ENCODE results near the gene UBR4. TPM values are rescaled to one million over a fixed set of nuclear protein-coding genes. Genes with fewer than 3 reads are reported as not detected.

The UBR4 gene
- total RNA-seq, 1 donor from 2014 or later = 69.7 TPM

DNA sequence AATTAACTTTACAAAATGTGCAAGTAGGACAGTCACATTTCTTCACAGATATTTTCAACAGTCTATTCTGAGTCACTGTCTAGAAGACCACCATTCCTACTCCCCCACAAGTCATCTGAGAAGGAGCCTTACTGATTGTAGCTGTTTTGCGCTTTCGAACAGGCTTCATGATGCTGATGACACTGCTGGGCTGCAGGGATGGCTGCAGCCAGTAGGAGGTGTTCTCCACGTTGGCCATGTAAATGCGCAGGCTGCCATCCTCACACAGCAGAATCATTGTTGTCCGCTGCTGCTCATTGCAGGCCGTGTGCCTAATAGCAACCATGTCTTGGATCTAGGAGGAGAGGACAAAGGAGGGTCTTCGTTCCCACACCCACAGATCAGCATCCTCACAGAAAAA lies 56.9 kb downstream of the UBR4 start:
- FAIRE-seq = no peak
- no peak for DNase-seq (ENCODE audit: low spot score in 2 of 2)

DNA sequence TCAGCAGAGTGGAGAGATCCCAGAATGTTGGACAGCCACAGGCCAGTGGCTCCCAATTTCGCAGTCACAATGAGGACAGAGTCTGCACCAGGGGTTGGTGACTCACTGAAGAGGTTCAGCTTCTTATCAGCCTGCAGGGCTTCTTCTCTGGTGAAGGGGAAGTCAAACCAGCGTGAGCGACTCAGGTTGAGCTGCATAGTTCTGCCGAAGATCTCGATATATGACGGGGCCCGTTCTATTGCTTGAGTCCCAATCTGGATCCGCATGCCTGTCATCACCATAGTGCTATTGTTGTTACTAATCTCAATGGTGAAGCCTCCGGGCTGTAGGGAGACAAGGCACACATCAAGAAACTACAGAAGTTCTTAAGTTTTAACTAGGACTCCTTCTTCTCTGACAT lies 58.5 kb downstream of the UBR4 start:
- no peak for FAIRE-seq

DNA sequence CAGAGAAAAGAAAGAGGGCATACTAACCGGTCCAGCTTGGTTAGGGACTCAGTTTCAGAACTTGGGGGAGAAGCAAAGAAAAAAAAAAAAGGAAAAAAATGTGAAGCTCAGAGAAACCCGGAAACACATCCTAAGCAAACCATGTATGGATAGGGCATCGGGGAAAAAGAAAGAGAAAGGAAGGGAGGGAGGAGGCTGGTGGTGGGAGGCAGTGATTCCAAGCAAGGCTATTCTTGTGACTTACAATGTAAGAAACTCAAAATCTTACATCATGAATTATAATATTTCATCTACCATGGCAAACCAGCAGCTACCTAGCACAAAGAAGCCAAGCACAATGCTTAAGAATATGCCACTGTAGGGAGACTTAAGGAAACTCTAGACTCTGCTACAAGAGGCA lies 60.3 kb downstream of the UBR4 start:
- FAIRE-seq = no peak
- no peak for DNase-seq (ENCODE audit: low spot score in 2 of 2)

More for the DNA sequence above, 58.5 kb downstream of the UBR4 start:
- no peak for DNase-seq (ENCODE audit: low spot score in 2 of 2)

GRCh38 chr1:19140465-19140864 lies 69.6 kb downstream of the UBR4 start:
- FAIRE-seq = no peak
- DNase-seq (ENCODE audit: low spot score in 2 of 2) = no peak

DNA sequence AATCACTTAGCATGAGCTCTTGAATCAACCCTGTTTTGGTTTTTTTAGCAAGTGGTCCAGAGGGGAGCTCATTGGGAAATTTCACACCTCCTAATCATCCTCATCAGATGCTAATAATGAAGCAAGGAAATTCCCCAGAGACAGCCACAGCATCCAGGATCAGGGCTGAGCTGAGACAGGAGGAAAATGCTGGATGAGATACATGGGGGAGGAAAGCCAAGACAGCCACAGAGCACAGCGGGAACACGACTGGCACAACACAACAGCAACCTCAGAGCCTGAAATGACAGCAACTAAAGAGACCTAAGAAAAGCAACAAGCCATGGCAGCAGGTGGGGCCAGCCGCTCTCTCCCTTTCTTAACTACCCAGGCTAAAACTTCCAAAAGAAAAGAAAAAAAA lies 70.4 kb downstream of the UBR4 start:
- DNase-seq (ENCODE audit: low spot score in 2 of 2) = no peak
- FAIRE-seq = no peak

DNA sequence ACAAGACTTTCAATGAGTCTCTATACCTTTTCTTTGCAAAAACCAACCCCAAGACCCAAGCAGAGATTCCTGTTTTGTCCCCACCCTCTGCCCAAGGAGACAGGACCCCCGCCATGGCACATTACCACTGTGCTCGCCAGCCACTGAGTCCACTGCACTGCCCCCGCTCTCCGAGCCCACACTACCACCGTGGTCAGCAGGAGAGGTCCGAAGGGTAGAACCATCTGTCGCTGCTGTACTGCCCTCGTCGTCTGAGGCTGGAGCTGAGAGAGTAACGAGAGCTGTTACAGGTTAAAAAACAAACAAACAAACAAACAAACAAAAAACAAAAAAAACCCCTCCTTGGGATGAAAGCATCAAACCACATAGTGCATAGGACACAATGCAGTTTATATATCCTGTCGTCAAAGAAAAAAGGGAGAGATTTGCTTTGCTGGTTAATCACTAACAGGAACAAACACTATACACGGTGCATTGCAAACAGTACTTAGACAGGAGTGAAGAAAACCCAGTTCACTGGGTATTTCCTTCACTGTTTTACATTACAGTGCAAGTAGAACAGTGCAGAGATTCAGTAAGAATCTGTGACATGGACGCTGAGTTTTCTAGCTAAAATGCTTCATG lies 71.0 kb downstream of the UBR4 start:
- DNase-seq (ENCODE audit: low spot score in 2 of 2) (no peak), FAIRE-seq (no peak)

GRCh38 chr1:19138331-19138730 lies 71.7 kb downstream of the UBR4 start:
- no peak for FAIRE-seq

GRCh38 chr1:19137158-19137557 lies 72.9 kb downstream of the UBR4 start:
- FAIRE-seq (no peak), DNase-seq (ENCODE audit: low spot score in 2 of 2) (no peak)

More at GRCh38 chr1:19138331-19138730, 71.7 kb downstream of the UBR4 start:
- no peak for DNase-seq (ENCODE audit: low spot score in 2 of 2)

- FAIRE-seq = no peak
- DNase-seq (ENCODE audit: low spot score in 2 of 2) = no peak
Observed at GRCh38 chr1:19133360-19133759, 76.7 kb downstream of the UBR4 start.

- no peak for FAIRE-seq
- DNase-seq (ENCODE audit: low spot score in 2 of 2) = no peak
Observed at GRCh38 chr1:19130468-19130867, 79.6 kb downstream of the UBR4 start.

GRCh38 chr1:19128968-19129514 lies 81.0 kb downstream of the UBR4 start:
- DNase-seq (ENCODE audit: low spot score in 2 of 2) (no peak), FAIRE-seq (no peak)

GRCh38 chr1:19124273-19124672 lies 85.8 kb downstream of the UBR4 start:
- DNase-seq (ENCODE audit: low spot score in 2 of 2) = no peak
- FAIRE-seq = no peak

DNA sequence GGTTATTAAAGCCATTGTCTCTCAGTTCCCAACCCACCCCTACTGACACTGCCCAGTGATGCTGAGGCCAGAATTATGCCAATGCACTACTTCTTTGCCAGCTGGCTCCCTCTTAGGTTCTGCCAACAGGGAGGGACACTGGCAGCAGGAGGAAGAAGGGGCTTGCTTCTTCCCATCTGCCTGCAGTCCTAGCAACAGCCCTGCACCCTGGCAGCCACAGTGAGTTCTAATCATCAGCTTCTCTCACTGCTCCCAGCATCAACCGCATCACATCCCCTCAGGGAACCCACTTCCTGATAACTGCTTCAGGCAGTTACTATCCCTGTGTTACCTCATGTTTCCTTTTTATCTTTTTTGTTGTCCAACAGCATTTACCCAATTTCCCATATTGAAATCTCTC lies 86.2 kb downstream of the UBR4 start:
- peak in 1 of 2 donors; percentile 3 for DNase-seq (ENCODE audit: low spot score in 2 of 2)

DNA sequence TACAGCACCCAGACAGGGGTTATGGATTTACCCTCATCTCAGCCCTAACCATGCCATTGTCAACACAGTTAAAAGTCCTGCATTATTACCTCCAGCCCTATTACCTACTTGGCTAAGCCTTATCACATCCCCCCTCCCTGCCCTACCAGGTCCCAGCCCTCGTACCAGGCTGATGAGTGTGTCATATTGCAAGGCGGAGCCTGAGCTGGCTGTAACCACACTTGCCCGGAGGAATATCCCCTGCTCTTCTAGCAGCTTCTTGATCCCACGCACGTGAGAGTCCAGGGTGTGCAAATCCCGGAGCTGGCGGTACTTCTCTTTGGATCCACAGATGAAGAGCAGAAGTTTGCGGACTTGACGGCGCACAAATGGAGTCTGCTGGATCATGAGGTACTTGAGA lies 87.4 kb downstream of the UBR4 start:
- DNase-seq (ENCODE audit: low spot score in 2 of 2) = no peak
- no peak for FAIRE-seq

More for the DNA sequence above, 86.2 kb downstream of the UBR4 start:
- no peak for FAIRE-seq

DNA sequence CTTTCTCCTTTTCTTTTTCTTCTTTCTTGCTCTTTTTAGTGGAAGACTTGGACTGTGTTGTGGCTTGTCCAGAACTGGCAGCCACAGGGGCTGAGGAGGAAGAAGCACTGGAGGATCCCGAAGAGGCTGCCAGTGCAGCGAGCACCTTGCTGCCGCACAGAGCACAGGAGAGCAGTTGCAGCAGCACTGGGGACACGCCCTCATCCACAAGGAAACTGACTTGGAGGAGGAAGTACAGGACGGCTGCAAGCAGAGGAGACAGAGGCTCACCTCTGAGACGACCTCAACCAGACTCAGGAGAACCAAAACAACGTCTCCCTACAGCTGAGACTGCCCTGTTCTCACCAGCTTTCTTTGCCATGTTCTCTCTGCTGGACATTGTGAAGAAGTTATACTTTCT lies 88.9 kb downstream of the UBR4 start:
- FAIRE-seq (no peak), DNase-seq (ENCODE audit: low spot score in 2 of 2) (no peak)

DNA sequence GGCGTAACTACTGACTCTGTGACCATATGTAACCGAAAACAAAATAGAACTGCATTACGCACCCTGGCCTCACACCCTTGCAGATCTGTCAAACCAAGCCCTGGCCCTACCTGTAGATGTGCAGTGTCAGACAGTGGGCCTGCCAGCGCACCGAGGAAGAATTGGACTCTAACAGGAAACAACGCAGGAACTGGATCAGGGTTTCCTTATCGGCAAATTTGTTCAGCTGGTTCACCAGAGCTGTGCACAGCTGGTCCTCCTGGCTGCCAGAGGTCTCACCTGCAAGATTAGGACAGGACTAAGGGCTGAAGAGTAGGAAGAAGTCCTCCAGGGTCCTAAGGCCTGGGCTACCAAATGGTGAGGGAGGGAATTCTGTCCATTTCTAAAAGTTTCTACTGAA lies 90.0 kb downstream of the UBR4 start:
- DNase-seq (ENCODE audit: low spot score in 2 of 2) = no peak
- FAIRE-seq = no peak

- DNase-seq (ENCODE audit: low spot score in 2 of 2) = no peak
- FAIRE-seq = no peak
Observed at GRCh38 chr1:19115082-19115808, 94.8 kb downstream of the UBR4 start.

DNA sequence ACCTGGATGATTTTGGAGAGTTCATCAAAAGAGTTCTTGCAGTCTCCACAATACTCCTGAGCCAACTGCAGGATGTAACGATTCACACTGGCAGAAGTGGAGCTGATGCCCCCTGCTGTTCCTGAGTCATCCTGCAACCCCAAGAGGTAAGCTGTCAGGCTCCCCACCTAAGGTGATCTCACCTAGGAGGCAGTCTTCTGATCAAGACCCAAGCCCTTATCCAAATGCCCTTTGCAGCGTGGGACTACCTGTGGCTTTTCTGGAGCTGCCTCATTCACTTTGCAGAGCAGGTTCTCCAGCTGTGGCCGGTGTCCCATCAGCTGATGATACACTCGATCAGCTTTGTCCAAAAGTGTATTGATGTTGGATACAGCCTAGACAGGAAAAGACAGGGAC lies 96.4 kb downstream of the UBR4 start:
- FAIRE-seq (no peak), DNase-seq (ENCODE audit: low spot score in 2 of 2) (peak in 1 of 2 donors; percentile 16)

DNA sequence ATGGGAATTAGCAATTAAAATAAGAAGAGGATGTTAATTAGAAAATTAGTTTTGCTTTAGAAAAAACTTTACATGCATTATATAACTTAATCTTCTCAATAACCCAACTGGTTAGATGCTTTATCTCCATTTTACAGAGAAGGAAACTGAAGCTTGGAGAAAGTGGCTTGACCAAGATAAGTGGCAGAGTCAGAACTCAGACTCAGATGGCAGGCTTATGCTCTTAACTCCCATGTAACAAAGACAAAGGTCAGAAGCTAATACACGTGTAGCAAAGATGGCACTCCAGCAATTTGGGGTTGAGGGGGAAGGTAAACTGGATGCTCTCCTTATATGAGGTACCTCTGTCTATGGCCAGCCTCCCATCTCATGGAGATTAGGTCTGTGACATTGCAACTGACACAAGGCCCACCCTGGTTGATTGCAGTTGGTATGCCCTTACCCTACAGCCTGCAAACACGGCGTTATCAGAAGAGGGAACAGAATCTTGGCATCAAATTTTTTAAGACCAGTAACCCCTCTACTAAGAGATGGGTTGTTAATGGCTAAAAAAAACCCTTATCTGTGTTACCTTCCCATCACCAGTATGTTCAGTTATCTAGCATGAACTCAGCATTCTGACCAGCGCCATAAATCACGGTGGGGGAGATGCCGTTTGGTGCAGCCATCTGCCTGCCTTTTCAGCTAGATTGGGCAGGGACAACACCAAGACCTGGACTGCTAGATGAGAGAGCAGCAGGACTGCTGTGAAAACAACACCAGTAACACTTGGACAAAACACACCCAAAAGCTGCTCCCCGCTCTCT lies 97.0 kb downstream of the UBR4 start:
- no peak for FAIRE-seq
- DNase-seq (ENCODE audit: low spot score in 2 of 2) = no peak

DNA sequence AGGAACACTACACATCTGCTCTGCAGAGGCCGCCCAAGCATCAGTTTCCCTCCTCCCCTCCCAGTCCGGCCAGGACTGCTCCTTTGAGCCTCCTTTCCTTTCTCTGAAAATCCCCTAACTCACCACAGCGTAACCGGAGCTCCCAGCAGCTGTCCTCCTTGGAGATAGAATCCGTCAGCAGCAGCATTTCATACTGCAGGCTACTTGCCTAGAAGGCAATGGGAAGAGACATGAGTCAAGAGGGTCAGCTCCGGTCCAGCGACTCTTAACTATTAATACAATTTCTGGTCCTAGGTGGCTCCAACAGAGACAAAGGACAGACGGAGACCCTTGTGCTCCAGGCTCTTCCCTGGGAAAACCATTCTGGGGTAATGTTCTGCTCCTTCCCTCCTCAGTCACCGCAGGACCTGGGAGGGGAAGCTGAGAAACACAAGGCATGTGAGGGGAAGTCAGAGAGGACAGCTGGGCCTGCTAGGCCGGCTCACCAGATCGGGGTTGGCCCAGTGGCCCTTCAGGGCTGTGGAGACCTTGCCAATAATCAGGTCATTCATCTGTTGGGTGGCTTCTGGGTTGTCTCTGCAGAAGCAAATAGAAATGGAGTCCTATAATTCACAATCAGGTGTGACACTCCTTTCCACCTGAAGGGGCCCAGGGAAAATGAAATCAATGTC lies 99.7 kb downstream of the UBR4 start:
- no peak for DNase-seq (ENCODE audit: low spot score in 2 of 2)
- no peak for FAIRE-seq

- FAIRE-seq (no peak), DNase-seq (ENCODE audit: low spot score in 2 of 2) (no peak)
Observed at GRCh38 chr1:19109545-19109944, 100.5 kb downstream of the UBR4 start.

Data from frontal cortex (tissue), 4 donors.